PC-9 (cell line): ENCODE measurements around the gene PTTG1IP. TPM values are rescaled to one million over a fixed set of nuclear protein-coding genes. Genes with fewer than 3 reads are reported as not detected.

Source experiments
- BruUV-seq: library from RNA; stranded (reverse); fragments of 400-500 nt; replicated peaks from 2 replicates; lab custom pipeline; 2021; lab: Mats Ljungman, UMichigan
- CTCF ChIA-PET: fragments of 300-600 bp; sonication (Branson Sonifier 250); formaldehyde crosslinking; loops from one replicate; lab custom pipeline; 2022; ENCODE audit warnings: antibody characterized with exemption; lab: Charles Lee
- POLR2A ChIA-PET: fragments of 300-600 bp; sonication (Branson Sonifier 250); formaldehyde crosslinking; loops from one replicate; lab custom pipeline; 2022; ENCODE audit warnings: antibody characterized with exemption; ENCODE audit not compliant: unreplicated experiment; lab: Charles Lee
- DNase-seq, 2 experiments: peaks; one replicate each; pipeline versions ENCODE4 v3.0.0 to v3.0.0-alpha.2; 2015 to 2022; ENCODE audit warnings: mixed read lengths in 1 of 2
- H2AFZ ChIP-seq: fragments of 200-600 bp; sonication (generic); 2 replicates; pipeline ENCODE4 v1.8.1; 2017; ENCODE audit warnings: antibody characterized with exemption
- H3F3A ChIP-seq: fragments of 200-600 bp; sonication (generic); 2 replicates; pipeline ENCODE4 v1.8.1; 2017; ENCODE audit warnings: antibody characterized with exemption, mild to moderate bottlenecking, low read depth; ENCODE audit not compliant: insufficient read depth
- H3K27ac ChIP-seq: fragments of 200-600 bp; sonication (generic); 2 replicates; pipeline ENCODE4 v1.6.1; 2016; ENCODE audit warnings: mixed run types
- H3K27me3 ChIP-seq: fragments of 200-600 bp; sonication (generic); 2 replicates; pipeline ENCODE4 v1.6.1; 2016; ENCODE audit warnings: low read depth, mixed run types; ENCODE audit not compliant: insufficient read depth
- H3K36me3 ChIP-seq: fragments of 200-600 bp; sonication (generic); 2 replicates; pipeline ENCODE4 v1.6.1; 2016; ENCODE audit warnings: low read depth, mixed run types
- H3K4me1 ChIP-seq: fragments of 200-600 bp; sonication (generic); replicated peaks from 2 replicates; pipeline ENCODE4 v1.6.1; 2016; ENCODE audit warnings: mixed run types; ENCODE audit not compliant: insufficient read depth
- H3K4me2 ChIP-seq: fragments of 200-600 bp; sonication (generic); 2 replicates; pipeline ENCODE4 v1.6.1; 2017; ENCODE audit warnings: mixed run types
- H3K4me3 ChIP-seq: fragments of 200-600 bp; sonication (generic); 2 replicates; pipeline ENCODE4 v1.6.1; 2016; ENCODE audit warnings: mixed run types
- H3K79me2 ChIP-seq: fragments of 200-600 bp; sonication (generic); 2 replicates; pipeline ENCODE4 v1.6.1; 2017; ENCODE audit warnings: low read depth, mixed run types
- H3K9me2 ChIP-seq: fragments of 200-600 bp; sonication (generic); 2 replicates; pipeline ENCODE4 v1.8.1; 2017; ENCODE audit warnings: mild to moderate bottlenecking; ENCODE audit not compliant: insufficient read depth
- H3K9me3 ChIP-seq: fragments of 200-600 bp; sonication (generic); 2 replicates; pipeline ENCODE4 v1.8.1; 2016; ENCODE audit warnings: low read depth; ENCODE audit not compliant: insufficient read depth
- H4K20me1 ChIP-seq: fragments of 200-600 bp; sonication (generic); 2 replicates; pipeline ENCODE4 v1.8.1; 2017; ENCODE audit not compliant: insufficient read depth
- CTCF ChIP-seq: fragments of 200-600 bp; sonication (generic); conservative IDR thresholded peaks from 2 replicates; pipeline ENCODE4 v1.6.1; 2017; ENCODE audit warnings: mixed run types, antibody characterized with exemption, mild to moderate bottlenecking, moderate library complexity
- EZH2 ChIP-seq: fragments of 200-600 bp; sonication (generic); IDR thresholded peaks from 2 replicates; pipeline ENCODE4 v1.8.0; 2017; ENCODE audit warnings: antibody characterized with exemption, low read depth
- intact Hi-C: fragments of 100-400 bp; cut with micrococcal nuclease; formaldehyde crosslinking; loops from one replicate; pipeline ENCODE4 v1.10.0; 2022; ENCODE audit not compliant: unreplicated experiment
- total RNA-seq: library from RNA; stranded (reverse); gene quantifications from 2 replicates; pipeline ENCODE4 v1.2.3, GENCODE V29; 2021

PTTG1IP gene
- total RNA-seq, 1 experiment from 2014 or later = 174 TPM

- no peak for TF ChIP-seq CTCF
- no peak for TF ChIP-seq EZH2
- no peaks in the 10 kb centered on the region for H3K79me2 ChIP-seq
- ChIA-PET CTCF (interaction anchor here (0.6 to 1.0 kb wide), 5 partner anchors 8 to 1040 kb away, joined by 3 to 32 read pairs (median 4); no protein-coding TSS in a partner anchor), POLR2A (interaction anchor here (0.6 kb wide), 1 partner anchor 9 kb away, joined by 3 read pairs; no protein-coding TSS in a partner anchor)
- intact Hi-C loops = loop anchor here (2.0 kb wide), 1 partner anchor 37 kb away; no protein-coding TSS in a partner anchor
- no peaks in the 10 kb centered on the region for H3K9me3 ChIP-seq
- H3K4me2 ChIP-seq = no peak overlapping the region
- peaks cover 4% of the 10 kb centered on the region; the same call in 1 of the 2 replicates for H3F3A ChIP-seq
- no peaks in the 10 kb centered on the region for H3K36me3 ChIP-seq
- H3K4me1 ChIP-seq = no peaks in the 10 kb centered on the region
- no peaks in the 10 kb centered on the region for H3K9me2 ChIP-seq
- BruUV-seq = no TSS peak
- no peaks in the 10 kb centered on the region for H3K27me3 ChIP-seq
- no peak overlapping the region for H3K27ac ChIP-seq
- no peak overlapping the region for H2AFZ ChIP-seq
- no peaks in the 10 kb centered on the region for H4K20me1 ChIP-seq
- DNase-seq = no peak
- no peak overlapping the region for H3K4me3 ChIP-seq
Observed at GRCh38 chr21:44892095-44892494, 18.6 kb upstream of the PTTG1IP start.

GRCh38 chr21:44891631-44892031 lies 18.1 kb upstream of the PTTG1IP start:
- Histone ChIP-seq H3K36me3 (no peaks in the 10 kb centered on the region), H3K27me3 (no peaks in the 10 kb centered on the region), H3K9me2 (no peaks in the 10 kb centered on the region), H4K20me1 (no peaks in the 10 kb centered on the region), H3K4me3 (no peak overlapping the region), H3K9me3 (no peaks in the 10 kb centered on the region), H3K27ac (no peak overlapping the region), H3K4me2 (no peak overlapping the region), H3K79me2 (no peaks in the 10 kb centered on the region), H2AFZ (no peak overlapping the region), H3K4me1 (no peaks in the 10 kb centered on the region), H3F3A (peaks cover 4% of the 10 kb centered on the region; the same call in 1 of the 2 replicates)
- no peak for DNase-seq
- ChIA-PET POLR2A (no interaction called here), CTCF (interaction anchor here (0.8 kb wide), 1 partner anchor 41 kb away, joined by 32 read pairs; no protein-coding TSS in a partner anchor)
- intact Hi-C loops = loop anchor here (2.0 kb wide), 1 partner anchor 37 kb away; no protein-coding TSS in a partner anchor
- TF ChIP-seq CTCF = no peak
- no peak for TF ChIP-seq EZH2
- no TSS peak for BruUV-seq

- no TSS peak for BruUV-seq
- peaks cover 4% of the 10 kb centered on the region; the same call in 1 of the 2 replicates for H3F3A ChIP-seq
- CTCF ChIA-PET = no interaction called here
- no peak for TF ChIP-seq CTCF
- no peak for TF ChIP-seq EZH2
- no peak overlapping the region for H3K4me2 ChIP-seq
- H3K4me1 ChIP-seq = no peaks in the 10 kb centered on the region
- H3K27me3 ChIP-seq = no peaks in the 10 kb centered on the region
- intact Hi-C loops = no loop called here
- H3K36me3 ChIP-seq = no peaks in the 10 kb centered on the region
- H3K9me2 ChIP-seq = no peaks in the 10 kb centered on the region
- H3K4me3 ChIP-seq = no peak overlapping the region
- no peak overlapping the region for H2AFZ ChIP-seq
- no peaks in the 10 kb centered on the region for H3K9me3 ChIP-seq
- H3K79me2 ChIP-seq = no peaks in the 10 kb centered on the region
- H3K27ac ChIP-seq = no peak overlapping the region
- H4K20me1 ChIP-seq = no peaks in the 10 kb centered on the region
- no peak for DNase-seq
- POLR2A ChIA-PET = no interaction called here
Observed at GRCh38 chr21:44890961-44891541, 17.6 kb upstream of the PTTG1IP start.
